ENCODE data around the gene CCDC138. TPM values are rescaled to one million over a fixed set of nuclear protein-coding genes. Genes with fewer than 3 reads are reported as not detected.

The CCDC138 gene
- total RNA-seq, 1 donor from 2014 or later: 7.8 TPM

- DNase-seq: no peak
These were observed 39.2 kb downstream of the CCDC138 start for GRCh38 chr2:108825736-108826135.

GRCh38 chr2:108829578-108830310 is 43.2 kb downstream of the CCDC138 start:
- no peak for DNase-seq

- peak; percentile 25 for DNase-seq
These were observed 46.6 kb downstream of the CCDC138 start for GRCh38 chr2:108833219-108833618.

GRCh38 chr2:108834620-108835019 is 48.0 kb downstream of the CCDC138 start:
- no peak for DNase-seq

GRCh38 chr2:108835040-108835439 is 48.5 kb downstream of the CCDC138 start:
- no peak for DNase-seq

- DNase-seq: no peak
These were observed 50.6 kb downstream of the CCDC138 start for GRCh38 chr2:108837198-108837597.

- no peak for DNase-seq
These were observed 54.9 kb downstream of the CCDC138 start for GRCh38 chr2:108841506-108841905.

- DNase-seq: no peak
These were observed 59.4 kb downstream of the CCDC138 start for GRCh38 chr2:108845923-108846322.

GRCh38 chr2:108847000-108847399 is 60.4 kb downstream of the CCDC138 start:
- DNase-seq: no peak

- no peak for DNase-seq
These were observed 65.8 kb downstream of the CCDC138 start for GRCh38 chr2:108852375-108852774.

- no peak for DNase-seq
These were observed 66.8 kb downstream of the CCDC138 start for GRCh38 chr2:108853421-108853820.

GRCh38 chr2:108854484-108854883 is 67.9 kb downstream of the CCDC138 start:
- DNase-seq: no peak

- DNase-seq: peak; percentile 51
These were observed 68.6 kb downstream of the CCDC138 start for GRCh38 chr2:108855194-108855593.

GRCh38 chr2:108858894-108859293 is 72.3 kb downstream of the CCDC138 start:
- no peak for DNase-seq

GRCh38 chr2:108866041-108866440 is 79.5 kb downstream of the CCDC138 start:
- no peak for DNase-seq

GRCh38 chr2:108868911-108869310 is 82.3 kb downstream of the CCDC138 start:
- DNase-seq: no peak

GRCh38 chr2:108869542-108869941 is 83.0 kb downstream of the CCDC138 start:
- no peak for DNase-seq

GRCh38 chr2:108870069-108870644 is 83.6 kb downstream of the CCDC138 start:
- DNase-seq: no peak

- no peak for DNase-seq
These were observed 90.9 kb downstream of the CCDC138 start for GRCh38 chr2:108877506-108877905.

GRCh38 chr2:108878276-108878675 is 91.7 kb downstream of the CCDC138 start:
- DNase-seq: no peak

GRCh38 chr2:108884619-108885018 is 98.0 kb downstream of the CCDC138 start:
- no peak for DNase-seq

- no peak for DNase-seq
These were observed 103.3 kb downstream of the CCDC138 start for GRCh38 chr2:108889907-108890306.

GRCh38 chr2:108893277-108893676 is 106.7 kb downstream of the CCDC138 start:
- no peak for DNase-seq

GRCh38 chr2:108894766-108895165 is 108.2 kb downstream of the CCDC138 start:
- no peak for DNase-seq

- DNase-seq: no peak
These were observed 108.6 kb downstream of the CCDC138 start for GRCh38 chr2:108895188-108895587.
